Activated naive CD4-positive, alpha-beta T cell treated with anti-CD3 and anti-CD28 coated beads, Interleukin-2, amount 50 U/mL, for 24 hours (primary cell): ENCODE measurements around the gene ACCSL.

Source experiments
- H3K27ac Mint-ChIP-seq: one replicate; pipeline ENCODE4 v1.8.0; 2021; ENCODE audit warnings: mild to moderate bottlenecking, mixed read lengths
- H3K27me3 Mint-ChIP-seq: one replicate; pipeline ENCODE4 v1.8.0; 2021; ENCODE audit warnings: mixed read lengths
- H3K36me3 Mint-ChIP-seq: one replicate; pipeline ENCODE4 v1.8.0; 2021; ENCODE audit warnings: mixed read lengths
- H3K4me1 Mint-ChIP-seq: one replicate; pipeline ENCODE4 v1.8.0; 2021; ENCODE audit warnings: mixed read lengths
- H3K4me3 Mint-ChIP-seq: one replicate; pipeline ENCODE4 v1.8.0; 2021; ENCODE audit warnings: mild to moderate bottlenecking, mixed read lengths
- H3K9me3 Mint-ChIP-seq: one replicate; pipeline ENCODE4 v1.8.0; 2021; ENCODE audit warnings: mixed read lengths

ACCSL gene

GRCh38 chr11:44032299-44033085 is 15.3 kb upstream of the ACCSL start:
- Mint-ChIP-seq H3K27me3 (peaks cover 10% of the 10 kb centered on the region), H3K4me1 (no peaks in the 10 kb centered on the region), H3K4me3 (no peak overlapping the region), H3K27ac (no peak overlapping the region), H3K36me3 (no peaks in the 10 kb centered on the region), H3K9me3 (no peaks in the 10 kb centered on the region)

GRCh38 chr11:44033411-44033850 is 14.3 kb upstream of the ACCSL start:
- Mint-ChIP-seq H3K9me3 (no peaks in the 10 kb centered on the region), H3K4me3 (no peak overlapping the region), H3K4me1 (no peaks in the 10 kb centered on the region), H3K27ac (no peak overlapping the region), H3K27me3 (peaks cover 12% of the 10 kb centered on the region), H3K36me3 (no peaks in the 10 kb centered on the region)

GRCh38 chr11:44033856-44034255 is 13.9 kb upstream of the ACCSL start:
- Mint-ChIP-seq H3K27ac (no peak overlapping the region), H3K27me3 (peaks cover 12% of the 10 kb centered on the region), H3K9me3 (no peaks in the 10 kb centered on the region), H3K4me3 (no peak overlapping the region), H3K4me1 (no peaks in the 10 kb centered on the region), H3K36me3 (no peaks in the 10 kb centered on the region)

- H3K27me3 Mint-ChIP-seq, result peaks cover 8% of the 10 kb centered on the region
- no peaks in the 10 kb centered on the region for H3K36me3 Mint-ChIP-seq
- H3K9me3 Mint-ChIP-seq, result no peaks in the 10 kb centered on the region
- H3K4me1 Mint-ChIP-seq, result no peaks in the 10 kb centered on the region
- no peak overlapping the region for H3K27ac Mint-ChIP-seq
- H3K4me3 Mint-ChIP-seq, result no peak overlapping the region
Measured at GRCh38 chr11:44034639-44035038, 13.1 kb upstream of the ACCSL start.

- no peak overlapping the region for H3K27ac Mint-ChIP-seq
- H3K27me3 Mint-ChIP-seq, result peaks cover 4% of the 10 kb centered on the region
- no peaks in the 10 kb centered on the region for H3K4me1 Mint-ChIP-seq
- no peak overlapping the region for H3K4me3 Mint-ChIP-seq
- H3K9me3 Mint-ChIP-seq, result peaks cover 7% of the 10 kb centered on the region
- H3K36me3 Mint-ChIP-seq, result peaks cover 5% of the 10 kb centered on the region
Measured at GRCh38 chr11:44036811-44037657, 10.7 kb upstream of the ACCSL start.

- Mint-ChIP-seq H3K36me3 (peaks cover 5% of the 10 kb centered on the region), H3K4me1 (no peaks in the 10 kb centered on the region), H3K4me3 (no peak overlapping the region), H3K27me3 (peaks cover 4% of the 10 kb centered on the region), H3K27ac (no peak overlapping the region), H3K9me3 (peaks cover 7% of the 10 kb centered on the region)
Measured at GRCh38 chr11:44037658-44037998, 10.2 kb upstream of the ACCSL start.

GRCh38 chr11:44043157-44043556 is 4.6 kb upstream of the ACCSL start:
- Mint-ChIP-seq H3K4me1 (no peaks in the 10 kb centered on the region), H3K27ac (no peak overlapping the region), H3K9me3 (peaks cover 7% of the 10 kb centered on the region), H3K36me3 (peaks cover 5% of the 10 kb centered on the region), H3K27me3 (peaks cover 2% of the 10 kb centered on the region), H3K4me3 (no peak overlapping the region)

- no peaks in the 10 kb centered on the region for H3K9me3 Mint-ChIP-seq
- no peaks in the 10 kb centered on the region for H3K27me3 Mint-ChIP-seq
- H3K27ac Mint-ChIP-seq, result no peak overlapping the region
- H3K36me3 Mint-ChIP-seq, result peaks cover 1% of the 10 kb centered on the region
- H3K4me1 Mint-ChIP-seq, result no peaks in the 10 kb centered on the region
- H3K4me3 Mint-ChIP-seq, result no peak overlapping the region
Measured at GRCh38 chr11:44046182-44046581, 1.6 kb upstream of the ACCSL start.

- Mint-ChIP-seq H3K4me1 (no peaks in the 10 kb centered on the region), H3K27me3 (no peaks in the 10 kb centered on the region), H3K27ac (no peak overlapping the region), H3K4me3 (no peak overlapping the region), H3K36me3 (no peaks in the 10 kb centered on the region), H3K9me3 (no peaks in the 10 kb centered on the region)
Measured at GRCh38 chr11:44047298-44047697, 483 bp upstream of the ACCSL start.

GRCh38 chr11:44049832-44050231 is 2.1 kb downstream of the ACCSL start:
- no peaks in the 10 kb centered on the region for H3K36me3 Mint-ChIP-seq
- H3K27ac Mint-ChIP-seq, result no peak overlapping the region
- no peaks in the 10 kb centered on the region for H3K4me1 Mint-ChIP-seq
- no peaks in the 10 kb centered on the region for H3K27me3 Mint-ChIP-seq
- H3K9me3 Mint-ChIP-seq, result no peaks in the 10 kb centered on the region
- no peak overlapping the region for H3K4me3 Mint-ChIP-seq

- Mint-ChIP-seq H3K36me3 (no peaks in the 10 kb centered on the region), H3K4me1 (no peaks in the 10 kb centered on the region), H3K27me3 (no peaks in the 10 kb centered on the region), H3K9me3 (no peaks in the 10 kb centered on the region), H3K27ac (no peak overlapping the region), H3K4me3 (no peak overlapping the region)
Measured at GRCh38 chr11:44051171-44051570, 3.4 kb downstream of the ACCSL start.

- Mint-ChIP-seq H3K4me3 (no peak overlapping the region), H3K36me3 (no peaks in the 10 kb centered on the region), H3K9me3 (no peaks in the 10 kb centered on the region), H3K4me1 (no peaks in the 10 kb centered on the region), H3K27me3 (no peaks in the 10 kb centered on the region), H3K27ac (no peak overlapping the region)
Measured at GRCh38 chr11:44057340-44057739, 9.6 kb downstream of the ACCSL start.

GRCh38 chr11:44058275-44058674 is 10.5 kb downstream of the ACCSL start:
- H3K27ac Mint-ChIP-seq, result no peak overlapping the region
- H3K27me3 Mint-ChIP-seq, result no peaks in the 10 kb centered on the region
- no peak overlapping the region for H3K4me3 Mint-ChIP-seq
- H3K4me1 Mint-ChIP-seq, result no peaks in the 10 kb centered on the region
- no peaks in the 10 kb centered on the region for H3K36me3 Mint-ChIP-seq
- no peaks in the 10 kb centered on the region for H3K9me3 Mint-ChIP-seq

GRCh38 chr11:44065161-44065661 is 17.4 kb downstream of the ACCSL start:
- H3K27ac Mint-ChIP-seq, result peak overlapping the region; percentile 92
- H3K4me3 Mint-ChIP-seq, result peak overlapping the region; percentile 91
- no peaks in the 10 kb centered on the region for H3K9me3 Mint-ChIP-seq

GRCh38 chr11:44065841-44066731 is 18.3 kb downstream of the ACCSL start, which contains the start of gene ACCS:
ACCS (plus strand) TSS chr11:44066270; CDS start chr11:44067628, 1,358 bp downstream.
- H3K36me3 Mint-ChIP-seq, result peaks cover 3% of the 10 kb centered on the region
- H3K27ac Mint-ChIP-seq, result peak within 1 kb of the TSS; percentile 92
- H3K4me1 Mint-ChIP-seq, result peaks cover 29% of the 10 kb centered on the region
- peak within 1 kb of the TSS; percentile 91 for H3K4me3 Mint-ChIP-seq
- H3K9me3 Mint-ChIP-seq, result no peaks in the 10 kb centered on the region
- no peaks in the 10 kb centered on the region for H3K27me3 Mint-ChIP-seq

More at GRCh38 chr11:44065161-44065661, 17.4 kb downstream of the ACCSL start:
- Mint-ChIP-seq H3K27me3 (no peaks in the 10 kb centered on the region), H3K4me1 (peaks cover 29% of the 10 kb centered on the region), H3K36me3 (peaks cover 3% of the 10 kb centered on the region)
